ENCODE measurements around the gene CPTP. TPM values are rescaled to one million over a fixed set of nuclear protein-coding genes. Genes with fewer than 3 reads are reported as not detected.

CPTP gene
- total and polyA plus RNA-seq, 10 of the 15 experiments (the other 5 are each of a cell fraction or from before 2014, with no cell fraction given) = 0.06 to 24.3 (median 10.0) TPM

- TF ChIP-seq, protein P1, sequence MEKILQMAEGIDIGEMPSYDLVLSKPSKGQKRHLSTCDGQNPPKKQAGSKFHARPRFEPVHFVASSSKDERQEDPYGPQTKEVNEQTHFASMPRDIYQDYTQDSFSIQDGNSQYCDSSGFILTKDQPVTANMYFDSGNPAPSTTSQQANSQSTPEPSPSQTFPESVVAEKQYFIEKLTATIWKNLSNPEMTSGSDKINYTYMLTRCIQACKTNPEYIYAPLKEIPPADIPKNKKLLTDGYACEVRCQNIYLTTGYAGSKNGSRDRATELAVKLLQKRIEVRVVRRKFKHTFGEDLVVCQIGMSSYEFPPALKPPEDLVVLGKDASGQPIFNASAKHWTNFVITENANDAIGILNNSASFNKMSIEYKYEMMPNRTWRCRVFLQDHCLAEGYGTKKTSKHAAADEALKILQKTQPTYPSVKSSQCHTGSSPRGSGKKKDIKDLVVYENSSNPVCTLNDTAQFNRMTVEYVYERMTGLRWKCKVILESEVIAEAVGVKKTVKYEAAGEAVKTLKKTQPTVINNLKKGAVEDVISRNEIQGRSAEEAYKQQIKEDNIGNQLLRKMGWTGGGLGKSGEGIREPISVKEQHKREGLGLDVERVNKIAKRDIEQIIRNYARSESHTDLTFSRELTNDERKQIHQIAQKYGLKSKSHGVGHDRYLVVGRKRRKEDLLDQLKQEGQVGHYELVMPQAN (conservative IDR thresholded peaks at IDR 0.05) = peak; percentile 39
- TF ChIP-seq ELK1 (IDR thresholded peaks at IDR 0.05; ENCODE audit: low read depth, low read length) = peak; percentile 84
- peak; percentile 68 for TF ChIP-seq HDAC6 (IDR thresholded peaks at IDR 0.05; ENCODE audit: unreplicated experiment)
- TF ChIP-seq MYC (IDR thresholded peaks at IDR 0.05; ENCODE audit: insufficient read depth, insufficient read length, insufficient replicate concordance, low read length, severe bottlenecking) = peak; percentile 19
- peak in 1 of 2 experiments; percentile 78; a peak in 2 of 3 replicates for TF ChIP-seq EGR1 (IDR thresholded peaks at IDR 0.05; ENCODE audit: borderline replicate concordance in 1 of 2, low read depth in 2 of 2, low read length in 2 of 2)
- TF ChIP-seq SUPT20H (IDR thresholded peaks at IDR 0.05; ENCODE audit: borderline replicate concordance, control insufficient read depth, low read depth, low read length) = peak; percentile 37; the same call in 1 of the 2 replicates
- TF ChIP-seq STAT1 (conservative IDR thresholded peaks at IDR 0.05) = 0 out of 2 replicates have a peak, but pooled peaks have one; percentile 82
- peak; percentile 56 for TF ChIP-seq RUNX3 (IDR thresholded peaks at IDR 0.05; ENCODE audit: low read length)
- TF ChIP-seq NRF1 (conservative IDR thresholded peaks at IDR 0.05; ENCODE audit: low read depth, low read length) = peak; percentile 49
- peak; percentile 10; the same call in 1 of the 2 replicates for TF ChIP-seq PAX5 (IDR thresholded peaks at IDR 0.05; ENCODE audit: borderline replicate concordance, low read depth, low read length)
- peak in 1 of 2 experiments; percentile 85; a peak in 2 of 4 replicates for TF ChIP-seq CEBPB (IDR thresholded peaks at IDR 0.05; ENCODE audit: borderline replicate concordance in 1 of 2, low read depth in 2 of 2, low read length in 2 of 2)
- TF ChIP-seq SP1 (IDR thresholded peaks at IDR 0.05; ENCODE audit: low read depth, low read length) = peak; percentile 38
- TF ChIP-seq IKZF1 (conservative IDR thresholded peaks at IDR 0.05) = peak; percentile 33
- peak; percentile 70 for TF ChIP-seq MXI1 (IDR thresholded peaks at IDR 0.05; ENCODE audit: low read depth, low read length)
- TF ChIP-seq LARP7 (IDR thresholded peaks at IDR 0.05) = peak; percentile 47; the same call in 1 of the 2 replicates
- TF ChIP-seq ZNF217 (IDR thresholded peaks at IDR 0.05) = no peak; the same call in 1 of the 2 replicates
- no peak for TF ChIP-seq SREBF1 (IDR thresholded peaks at IDR 0.05; ENCODE audit: low read length)
- TF ChIP-seq, protein P2, sequence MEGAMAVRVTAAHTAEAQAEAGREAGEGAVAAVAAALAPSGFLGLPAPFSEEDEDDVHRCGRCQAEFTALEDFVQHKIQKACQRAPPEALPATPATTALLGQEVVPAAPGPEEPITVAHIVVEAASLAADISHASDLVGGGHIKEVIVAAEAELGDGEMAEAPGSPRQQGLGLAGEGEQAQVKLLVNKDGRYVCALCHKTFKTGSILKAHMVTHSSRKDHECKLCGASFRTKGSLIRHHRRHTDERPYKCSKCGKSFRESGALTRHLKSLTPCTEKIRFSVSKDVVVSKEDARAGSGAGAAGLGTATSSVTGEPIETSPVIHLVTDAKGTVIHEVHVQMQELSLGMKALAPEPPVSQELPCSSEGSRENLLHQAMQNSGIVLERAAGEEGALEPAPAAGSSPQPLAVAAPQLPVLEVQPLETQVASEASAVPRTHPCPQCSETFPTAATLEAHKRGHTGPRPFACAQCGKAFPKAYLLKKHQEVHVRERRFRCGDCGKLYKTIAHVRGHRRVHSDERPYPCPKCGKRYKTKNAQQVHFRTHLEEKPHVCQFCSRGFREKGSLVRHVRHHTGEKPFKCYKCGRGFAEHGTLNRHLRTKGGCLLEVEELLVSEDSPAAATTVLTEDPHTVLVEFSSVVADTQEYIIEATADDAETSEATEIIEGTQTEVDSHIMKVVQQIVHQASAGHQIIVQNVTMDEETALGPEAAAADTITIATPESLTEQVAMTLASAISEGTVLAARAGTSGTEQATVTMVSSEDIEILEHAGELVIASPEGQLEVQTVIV (IDR thresholded peaks at IDR 0.05; ENCODE audit: borderline replicate concordance, partially characterized antibody) = peak; percentile 68
- 0 out of 2 replicates have a peak, but pooled peaks have one; percentile 36 for TF ChIP-seq ZBED1 (IDR thresholded peaks at IDR 0.05; ENCODE audit: borderline replicate concordance)
- TF ChIP-seq PKNOX1 (IDR thresholded peaks at IDR 0.05) = peak; percentile 46; the same call in 1 of the 2 replicates
Observed at GRCh38 chr1:1307923-1308755, 16.5 kb upstream of the CPTP start, which contains the start of the genes ACAP3 and PUSL1 (continued).

All from GM12878 (cell line).